Osteocyte (in vitro differentiated cells): ENCODE measurements around the gene KLHL14. TPM values are rescaled to one million over a fixed set of nuclear protein-coding genes. Genes with fewer than 3 reads are reported as not detected.

Experiments
- DNase-seq: peaks from one replicate; pipeline ENCODE4 v3.0.0; 2021; ENCODE audit warnings: mixed read lengths; ENCODE audit not compliant: unreplicated experiment; ENCODE audit errors: extremely low spot score
- H3K27ac Mint-ChIP-seq: one replicate; pipeline ENCODE4 v1.8.0; 2021; ENCODE audit warnings: mild to moderate bottlenecking, mixed read lengths; ENCODE audit not compliant: unreplicated experiment
- H3K27me3 Mint-ChIP-seq: one replicate; pipeline ENCODE4 v1.8.0; 2021; ENCODE audit warnings: mixed read lengths; ENCODE audit not compliant: unreplicated experiment
- H3K36me3 Mint-ChIP-seq: one replicate; pipeline ENCODE4 v1.8.0; 2021; ENCODE audit warnings: mixed read lengths; ENCODE audit not compliant: unreplicated experiment
- H3K4me1 Mint-ChIP-seq: one replicate; pipeline ENCODE4 v1.8.0; 2021; ENCODE audit warnings: mixed read lengths; ENCODE audit not compliant: unreplicated experiment
- H3K4me3 Mint-ChIP-seq: one replicate; pipeline ENCODE4 v1.8.0; 2021; ENCODE audit warnings: mild to moderate bottlenecking, moderate library complexity, mixed read lengths; ENCODE audit not compliant: unreplicated experiment
- H3K9me3 Mint-ChIP-seq: one replicate; pipeline ENCODE4 v1.8.0; 2021; ENCODE audit warnings: mixed read lengths; ENCODE audit not compliant: unreplicated experiment
- CTCF ChIP-seq: fragments of 200-600 bp; sonication (generic); IDR thresholded peaks from 2 replicates; pipeline ENCODE4 v1.5.0; 2021; ENCODE audit warnings: antibody characterized with exemption, mild to moderate bottlenecking, moderate library complexity
- total RNA-seq: library from RNA; stranded (reverse); gene quantifications from 2 replicates; pipeline ENCODE4 v1.2.1, GENCODE V29; 2021

The KLHL14 gene
- total RNA-seq, 1 donor from 2014 or later: not detected

- Mint-ChIP-seq H3K4me3 (no peak overlapping the region), H3K27ac (no peak overlapping the region), H3K27me3 (peaks cover 7% of the 10 kb centered on the region), H3K36me3 (no peaks in the 10 kb centered on the region), H3K4me1 (no peaks in the 10 kb centered on the region), H3K9me3 (no peaks in the 10 kb centered on the region)
- DNase-seq: no peak
- no peak for TF ChIP-seq CTCF
Measured at GRCh38 chr18:32735781-32736180, 37.0 kb downstream of the KLHL14 start.

GRCh38 chr18:32734442-32734841 is 38.4 kb downstream of the KLHL14 start:
- H3K36me3 Mint-ChIP-seq: no peaks in the 10 kb centered on the region
- H3K9me3 Mint-ChIP-seq: no peaks in the 10 kb centered on the region
- TF ChIP-seq CTCF: no peak
- no peak overlapping the region for H3K27ac Mint-ChIP-seq
- no peak overlapping the region for H3K4me3 Mint-ChIP-seq
- DNase-seq: no peak
- peaks cover 4% of the 10 kb centered on the region for H3K4me1 Mint-ChIP-seq
- peaks cover 4% of the 10 kb centered on the region for H3K27me3 Mint-ChIP-seq

GRCh38 chr18:32732165-32732564 is 40.7 kb downstream of the KLHL14 start:
- H3K27me3 Mint-ChIP-seq: no peaks in the 10 kb centered on the region
- peaks cover 4% of the 10 kb centered on the region for H3K4me1 Mint-ChIP-seq
- TF ChIP-seq CTCF: no peak
- no peak overlapping the region for H3K4me3 Mint-ChIP-seq
- no peaks in the 10 kb centered on the region for H3K9me3 Mint-ChIP-seq
- no peak overlapping the region for H3K27ac Mint-ChIP-seq
- no peak for DNase-seq
- no peaks in the 10 kb centered on the region for H3K36me3 Mint-ChIP-seq

GRCh38 chr18:32730620-32731091 is 42.2 kb downstream of the KLHL14 start:
- Mint-ChIP-seq H3K4me3 (peak overlapping the region; percentile 54), H3K27me3 (no peaks in the 10 kb centered on the region), H3K36me3 (no peaks in the 10 kb centered on the region), H3K4me1 (peaks cover 4% of the 10 kb centered on the region), H3K27ac (no peak overlapping the region), H3K9me3 (no peaks in the 10 kb centered on the region)
- no peak for TF ChIP-seq CTCF
- DNase-seq: no peak

GRCh38 chr18:32730068-32730467 is 42.8 kb downstream of the KLHL14 start:
- H3K4me3 Mint-ChIP-seq: peak overlapping the region; percentile 54
- no peak for TF ChIP-seq CTCF
- H3K9me3 Mint-ChIP-seq: no peaks in the 10 kb centered on the region
- peaks cover 4% of the 10 kb centered on the region for H3K4me1 Mint-ChIP-seq
- H3K27me3 Mint-ChIP-seq: no peaks in the 10 kb centered on the region
- DNase-seq: no peak
- no peaks in the 10 kb centered on the region for H3K36me3 Mint-ChIP-seq
- no peak overlapping the region for H3K27ac Mint-ChIP-seq
